Measurements from ENCODE around the gene EYA2.

EYA2 gene

DNA sequence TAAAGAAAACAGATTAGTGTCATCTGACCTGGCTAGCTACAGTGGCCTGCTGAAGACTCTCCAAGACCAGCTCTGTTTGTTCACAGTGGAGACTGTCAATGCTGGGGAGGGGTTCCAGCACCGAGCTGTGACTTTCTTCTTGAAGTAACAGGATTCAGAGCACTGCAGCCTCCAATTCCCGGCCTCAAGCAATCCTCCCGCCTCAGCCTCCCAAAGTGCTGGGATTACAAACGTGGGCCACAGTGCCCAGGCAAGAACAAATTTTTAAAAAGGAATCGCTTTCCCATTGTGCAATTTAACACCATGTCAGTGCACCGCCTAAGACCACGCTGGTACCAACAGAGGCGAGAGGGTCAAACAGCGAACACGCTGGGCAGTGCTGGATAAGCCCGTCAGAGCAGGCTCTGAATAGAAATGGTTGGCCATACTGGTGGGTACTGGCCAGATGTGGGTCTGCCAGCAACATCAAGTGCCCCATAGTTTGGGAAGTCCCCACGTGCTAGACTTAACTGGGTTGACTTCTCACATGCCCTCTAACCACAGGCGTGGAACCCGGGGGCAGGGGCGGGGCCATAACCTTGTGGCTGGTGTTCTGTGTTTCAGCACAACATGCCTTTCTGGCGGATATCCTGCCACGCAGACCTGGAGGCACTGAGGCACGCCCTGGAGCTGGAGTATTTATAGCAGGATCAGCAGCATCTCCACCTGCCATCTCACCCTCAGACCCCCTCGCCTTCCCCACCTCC, 293.0 kb downstream of the EYA2 start:
- H3K27ac Mint-ChIP-seq, result no peak overlapping the region
- peaks cover 4% of the 10 kb centered on the region for H3K36me3 Mint-ChIP-seq (ENCODE audit: low read depth)
- H3K9me3 Mint-ChIP-seq, result no peaks in the 10 kb centered on the region
- no peaks in the 10 kb centered on the region for H3K27me3 Mint-ChIP-seq (ENCODE audit: low read depth)
- no peaks in the 10 kb centered on the region for H3K4me1 Mint-ChIP-seq
- no peak overlapping the region for H3K4me3 Mint-ChIP-seq
- TF ChIP-seq, protein P1, sequence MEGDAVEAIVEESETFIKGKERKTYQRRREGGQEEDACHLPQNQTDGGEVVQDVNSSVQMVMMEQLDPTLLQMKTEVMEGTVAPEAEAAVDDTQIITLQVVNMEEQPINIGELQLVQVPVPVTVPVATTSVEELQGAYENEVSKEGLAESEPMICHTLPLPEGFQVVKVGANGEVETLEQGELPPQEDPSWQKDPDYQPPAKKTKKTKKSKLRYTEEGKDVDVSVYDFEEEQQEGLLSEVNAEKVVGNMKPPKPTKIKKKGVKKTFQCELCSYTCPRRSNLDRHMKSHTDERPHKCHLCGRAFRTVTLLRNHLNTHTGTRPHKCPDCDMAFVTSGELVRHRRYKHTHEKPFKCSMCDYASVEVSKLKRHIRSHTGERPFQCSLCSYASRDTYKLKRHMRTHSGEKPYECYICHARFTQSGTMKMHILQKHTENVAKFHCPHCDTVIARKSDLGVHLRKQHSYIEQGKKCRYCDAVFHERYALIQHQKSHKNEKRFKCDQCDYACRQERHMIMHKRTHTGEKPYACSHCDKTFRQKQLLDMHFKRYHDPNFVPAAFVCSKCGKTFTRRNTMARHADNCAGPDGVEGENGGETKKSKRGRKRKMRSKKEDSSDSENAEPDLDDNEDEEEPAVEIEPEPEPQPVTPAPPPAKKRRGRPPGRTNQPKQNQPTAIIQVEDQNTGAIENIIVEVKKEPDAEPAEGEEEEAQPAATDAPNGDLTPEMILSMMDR (IDR thresholded peaks at IDR 0.05; ENCODE audit: unreplicated experiment in 3 of 3), result no peak

DNA sequence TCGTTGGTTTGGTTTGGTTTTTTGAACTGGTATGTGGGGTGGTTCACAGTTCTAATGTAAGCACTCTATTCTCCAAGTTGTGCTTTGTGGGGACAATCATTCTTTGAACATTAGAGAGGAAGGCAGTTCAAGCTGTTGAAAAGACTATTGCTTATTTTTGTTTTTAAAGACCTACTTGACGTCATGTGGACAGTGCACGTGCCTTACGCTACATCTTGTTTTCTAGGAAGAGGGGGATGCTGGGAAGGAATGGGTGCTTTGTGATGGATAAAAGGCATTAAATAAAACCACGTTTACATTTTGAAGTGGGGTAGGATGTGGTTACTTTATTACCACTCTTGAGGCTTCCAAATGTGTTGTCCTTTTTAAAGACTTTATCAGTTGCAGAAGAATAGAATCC, 293.9 kb downstream of the EYA2 start:
- Mint-ChIP-seq H3K9me3 (no peaks in the 10 kb centered on the region), H3K27ac (no peak overlapping the region), H3K27me3 (ENCODE audit: low read depth) (no peaks in the 10 kb centered on the region), H3K4me3 (no peak overlapping the region), H3K4me1 (no peaks in the 10 kb centered on the region), H3K36me3 (ENCODE audit: low read depth) (peaks cover 4% of the 10 kb centered on the region)
- TF ChIP-seq, protein P1 (IDR thresholded peaks at IDR 0.05; ENCODE audit: unreplicated experiment in 3 of 3), result no peak

GRCh38 chr20:47189060-47189459, 294.4 kb downstream of the EYA2 start:
- H3K4me3 Mint-ChIP-seq, result no peak overlapping the region
- H3K27ac Mint-ChIP-seq, result no peak overlapping the region

GRCh38 chr20:47191074-47191673, 296.5 kb downstream of the EYA2 start:
- Mint-ChIP-seq H3K27me3 (ENCODE audit: low read depth) (no peaks in the 10 kb centered on the region), H3K4me3 (no peak overlapping the region), H3K4me1 (no peaks in the 10 kb centered on the region), H3K27ac (no peak overlapping the region), H3K36me3 (ENCODE audit: low read depth) (peaks cover 4% of the 10 kb centered on the region), H3K9me3 (no peaks in the 10 kb centered on the region)
- TF ChIP-seq, protein P1 (IDR thresholded peaks at IDR 0.05; ENCODE audit: unreplicated experiment in 3 of 3), result no peak

More at GRCh38 chr20:47189060-47189459, 294.4 kb downstream of the EYA2 start:
- Mint-ChIP-seq H3K36me3 (ENCODE audit: low read depth) (peaks cover 4% of the 10 kb centered on the region), H3K4me1 (no peaks in the 10 kb centered on the region), H3K27me3 (ENCODE audit: low read depth) (no peaks in the 10 kb centered on the region), H3K9me3 (no peaks in the 10 kb centered on the region)
- TF ChIP-seq, protein P1 (IDR thresholded peaks at IDR 0.05; ENCODE audit: unreplicated experiment in 3 of 3), result no peak

DNA sequence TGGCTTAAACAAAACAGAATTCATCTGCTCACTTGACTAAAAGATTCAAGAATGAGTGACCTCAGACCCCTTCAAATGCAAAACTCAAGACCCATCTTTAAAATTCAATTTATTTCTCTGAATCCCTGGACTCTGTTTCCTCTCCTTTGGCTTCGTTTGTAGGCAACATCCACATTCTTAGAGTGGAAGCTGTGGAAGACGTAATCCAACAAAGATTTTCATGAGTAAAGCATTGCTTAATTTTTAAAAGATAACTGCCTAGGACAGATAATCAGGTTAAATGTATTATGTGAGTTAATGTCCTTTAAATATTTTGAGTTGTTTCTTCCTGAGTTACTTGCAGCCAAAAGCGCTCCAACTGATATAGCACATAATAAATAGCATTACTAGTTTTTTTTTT, 297.3 kb downstream of the EYA2 start:
- Mint-ChIP-seq H3K4me1 (no peaks in the 10 kb centered on the region), H3K36me3 (ENCODE audit: low read depth) (peaks cover 4% of the 10 kb centered on the region), H3K9me3 (no peaks in the 10 kb centered on the region), H3K4me3 (no peak overlapping the region), H3K27me3 (ENCODE audit: low read depth) (no peaks in the 10 kb centered on the region), H3K27ac (no peak overlapping the region)
- TF ChIP-seq, protein P1 (IDR thresholded peaks at IDR 0.05; ENCODE audit: unreplicated experiment in 3 of 3), result no peak

DNA sequence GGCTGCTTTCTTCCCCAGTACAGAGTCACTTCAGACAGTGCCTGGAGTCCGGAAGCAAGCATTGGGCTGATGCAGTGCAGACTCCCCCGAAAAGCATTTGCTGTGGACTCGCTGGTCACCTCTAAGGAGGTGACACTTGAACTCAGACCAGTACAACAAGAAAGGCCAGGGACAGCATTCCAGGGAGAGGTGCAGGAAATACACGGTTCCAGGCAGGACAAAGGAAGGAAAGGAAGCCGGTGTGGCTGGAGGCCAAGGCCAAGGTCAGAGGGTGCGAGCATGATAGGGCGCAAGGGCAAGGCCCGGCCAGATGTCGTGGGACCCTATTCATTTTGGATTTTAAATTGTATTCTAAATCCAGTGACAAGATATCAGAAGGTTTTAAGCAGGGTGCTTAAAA, 300.9 kb downstream of the EYA2 start:
- TF ChIP-seq, protein P1 (IDR thresholded peaks at IDR 0.05; ENCODE audit: unreplicated experiment in 3 of 3), result no peak
- no peaks in the 10 kb centered on the region for H3K4me1 Mint-ChIP-seq
- no peak overlapping the region for H3K4me3 Mint-ChIP-seq
- H3K27ac Mint-ChIP-seq, result no peak overlapping the region
- no peaks in the 10 kb centered on the region for H3K36me3 Mint-ChIP-seq (ENCODE audit: low read depth)
- no peaks in the 10 kb centered on the region for H3K9me3 Mint-ChIP-seq
- H3K27me3 Mint-ChIP-seq (ENCODE audit: low read depth), result no peaks in the 10 kb centered on the region

All from nephron (organoid).